ENCODE measurements around the gene GUCA2B.

DNA sequence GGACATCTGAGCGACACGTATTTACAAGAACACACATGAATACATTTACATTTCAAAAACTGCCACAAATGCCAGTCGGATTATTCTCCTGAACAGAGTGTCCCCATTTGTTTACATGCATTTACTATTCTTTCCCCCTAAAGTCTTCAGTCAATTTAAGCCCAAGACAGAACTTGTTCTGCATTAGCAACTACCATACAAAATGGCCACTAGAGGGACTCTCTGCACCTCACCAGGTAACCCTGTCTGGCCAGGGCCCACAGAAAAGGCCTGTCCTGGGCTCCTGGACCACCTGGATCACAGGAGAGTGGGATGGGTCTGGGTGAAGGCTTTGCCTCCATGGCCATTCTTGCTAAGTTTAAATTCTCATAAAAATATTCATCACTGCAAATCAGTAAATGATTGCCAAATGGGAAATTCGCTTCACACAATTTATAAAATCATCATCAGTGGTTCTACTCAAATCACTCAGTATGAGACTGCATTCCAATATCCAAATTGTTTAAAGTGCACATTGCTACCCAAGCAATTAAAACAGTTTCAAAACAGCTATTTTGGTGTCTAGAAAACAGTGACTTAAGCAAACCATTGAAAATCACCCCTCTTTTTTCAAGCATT is 23.8 kb downstream of the GUCA2B start:
- TF ChIP-seq GATA1 (IDR thresholded peaks at IDR 0.05; ENCODE audit: low read depth, low read length) (no peak), POLR2A (IDR thresholded peaks at IDR 0.05; ENCODE audit: low read length) (no peak)

All from erythroblast (primary cell).